Measurements from ENCODE around the gene PAX5.

Gene PAX5

DNA sequence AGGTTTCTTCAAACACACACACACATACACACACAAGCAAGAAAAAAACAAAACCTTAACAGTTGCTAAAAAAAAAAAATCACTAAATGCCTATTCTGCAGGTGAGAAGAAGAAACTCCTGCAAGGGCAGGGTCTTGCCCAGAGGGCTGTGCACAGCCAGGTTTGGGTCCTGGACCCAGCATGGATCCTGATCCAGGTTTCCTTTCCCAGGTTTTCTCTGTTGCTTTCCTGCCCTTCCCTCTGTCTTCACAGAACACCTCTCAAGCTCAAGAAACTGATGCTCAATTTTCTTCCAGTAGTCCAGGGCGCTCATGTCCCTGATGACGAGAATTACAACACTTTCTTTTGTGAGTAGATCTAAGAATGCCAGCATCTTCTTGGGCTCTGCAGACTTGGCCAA lies 136.6 kb downstream of the PAX5 start:
- DNase-seq, result no peak

DNA sequence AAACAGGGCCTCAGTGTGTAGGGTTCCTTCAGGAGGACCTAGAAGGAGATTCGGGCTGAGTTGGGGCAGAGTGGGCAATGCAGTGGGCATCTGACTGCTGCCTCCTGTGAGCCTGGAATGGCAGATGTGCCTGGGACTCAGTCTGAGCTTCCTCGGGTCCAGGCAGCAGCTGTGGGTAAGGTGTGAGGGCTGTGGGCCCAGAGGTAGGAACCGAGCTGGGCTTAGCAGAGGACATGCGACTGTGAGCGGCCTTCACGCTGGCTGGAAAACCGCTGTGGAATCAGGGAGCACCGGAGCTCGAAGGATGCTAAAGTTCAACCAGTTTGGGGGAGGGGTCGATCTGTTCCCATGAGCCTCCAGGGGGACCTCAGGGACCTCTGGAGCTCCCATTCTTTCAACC lies 137.0 kb downstream of the PAX5 start:
- no peak for DNase-seq

DNA sequence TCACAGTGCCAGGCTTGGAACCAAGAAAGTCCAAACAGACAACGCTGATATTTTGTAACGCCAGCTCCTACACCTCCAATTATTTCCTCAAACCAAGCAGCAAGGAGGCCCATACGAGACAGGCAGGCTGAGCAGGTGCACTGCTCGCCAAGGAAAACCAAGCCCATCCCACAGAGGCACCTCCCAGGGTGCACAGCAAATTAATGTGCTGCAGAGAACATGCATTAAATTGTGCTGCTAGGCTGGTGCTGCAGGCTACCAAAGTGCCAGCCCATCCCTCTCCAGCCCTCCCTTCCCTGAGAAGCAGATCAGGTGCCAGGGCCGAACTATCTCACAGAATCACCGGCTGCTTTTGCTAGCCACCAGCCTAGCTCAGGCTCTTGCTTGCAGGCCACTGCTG lies 137.8 kb downstream of the PAX5 start:
- no peak for DNase-seq

DNA sequence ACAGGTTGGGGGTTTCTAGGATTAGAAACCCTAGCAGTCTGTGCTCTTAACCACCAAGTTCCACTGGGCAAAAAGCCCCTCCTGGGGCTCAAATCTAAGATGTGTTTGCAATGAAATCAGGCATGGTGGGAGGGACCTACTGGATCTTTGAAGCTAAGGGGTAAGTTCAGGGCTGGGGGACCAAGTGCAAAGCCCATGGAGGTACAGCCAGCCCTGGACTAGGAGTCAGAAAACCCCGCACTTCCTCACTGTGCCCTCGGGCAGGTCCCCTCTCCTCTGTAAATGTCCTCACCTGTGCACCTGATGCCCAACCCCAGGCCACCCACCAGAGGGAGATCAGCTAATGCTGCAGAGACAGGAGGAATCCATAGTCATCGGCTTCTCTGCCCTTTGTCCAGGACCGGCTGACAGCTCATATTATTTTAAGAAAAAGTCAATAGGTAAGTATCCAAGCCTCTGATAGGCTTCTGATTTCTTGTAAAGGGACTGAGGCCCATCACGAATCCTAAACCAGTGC lies 138.3 kb downstream of the PAX5 start:
- DNase-seq, result no peak

DNA sequence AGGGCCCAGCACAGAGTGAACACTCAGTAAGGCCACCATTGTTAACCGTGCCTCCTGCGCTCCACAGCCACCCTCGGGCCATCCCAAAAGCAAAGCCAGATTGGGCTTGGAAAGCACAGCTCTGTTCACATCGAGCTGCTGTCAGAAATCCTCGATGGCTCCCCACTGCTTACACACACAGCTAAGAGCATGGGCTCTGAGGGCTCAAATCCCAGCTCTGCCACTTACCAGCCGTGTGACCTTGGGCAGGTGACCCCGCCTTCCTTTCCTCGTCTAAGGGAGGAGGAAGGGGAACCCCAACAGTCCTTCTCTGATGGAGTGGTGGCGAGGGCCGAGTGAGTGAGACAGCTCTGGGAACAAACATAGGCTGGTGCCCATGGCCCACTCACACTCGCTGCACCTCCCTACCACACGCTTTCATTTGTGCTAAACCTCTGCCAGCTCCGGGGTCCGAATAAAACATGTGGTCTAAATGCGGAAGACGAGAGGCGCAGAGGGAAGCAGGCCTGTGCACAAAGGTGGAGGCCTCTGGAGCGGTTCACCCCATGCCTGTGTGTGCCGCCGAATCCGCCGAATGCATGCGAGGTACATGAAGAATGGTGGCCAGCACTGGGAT lies 139.3 kb downstream of the PAX5 start:
- no peak for DNase-seq

DNA sequence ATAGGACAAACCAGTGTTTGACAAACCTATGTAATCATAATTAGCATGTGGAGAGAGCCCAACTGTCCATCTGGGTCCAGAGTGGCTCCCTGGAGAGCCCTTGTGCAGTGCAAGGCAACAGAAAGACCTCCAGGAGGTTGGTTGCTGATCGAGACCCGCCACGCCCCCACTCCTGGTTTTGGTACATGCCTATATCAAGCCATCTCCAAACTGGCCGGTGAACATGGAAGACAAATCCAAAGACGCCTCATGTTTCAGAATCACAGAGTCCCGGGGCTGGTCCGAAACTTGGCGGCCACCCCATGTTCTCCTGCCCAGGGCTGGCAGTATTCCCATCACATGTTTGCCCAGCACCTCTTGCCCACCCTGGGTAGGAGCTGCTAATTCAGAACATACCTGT lies 140.2 kb downstream of the PAX5 start:
- DNase-seq, result no peak

DNA sequence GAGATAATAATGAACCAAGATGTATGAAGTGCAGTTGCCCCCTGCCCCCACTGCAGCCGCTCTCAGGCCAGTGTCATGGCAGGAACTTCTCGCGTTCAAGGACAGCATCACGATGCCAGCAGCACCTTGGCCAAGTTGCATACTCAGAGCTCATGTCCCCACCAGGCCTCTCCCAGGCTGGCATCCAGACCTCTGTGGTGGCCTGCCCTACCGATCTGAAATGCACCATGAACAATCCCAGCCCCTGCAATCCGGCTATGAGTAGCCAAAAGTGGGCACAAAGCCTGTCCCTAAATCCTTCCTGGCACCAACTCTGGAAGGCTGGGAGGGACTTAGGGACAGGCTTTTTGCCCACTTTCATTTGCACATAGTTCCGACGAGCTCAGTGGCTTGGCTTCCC lies 140.9 kb downstream of the PAX5 start:
- no peak for DNase-seq

DNA sequence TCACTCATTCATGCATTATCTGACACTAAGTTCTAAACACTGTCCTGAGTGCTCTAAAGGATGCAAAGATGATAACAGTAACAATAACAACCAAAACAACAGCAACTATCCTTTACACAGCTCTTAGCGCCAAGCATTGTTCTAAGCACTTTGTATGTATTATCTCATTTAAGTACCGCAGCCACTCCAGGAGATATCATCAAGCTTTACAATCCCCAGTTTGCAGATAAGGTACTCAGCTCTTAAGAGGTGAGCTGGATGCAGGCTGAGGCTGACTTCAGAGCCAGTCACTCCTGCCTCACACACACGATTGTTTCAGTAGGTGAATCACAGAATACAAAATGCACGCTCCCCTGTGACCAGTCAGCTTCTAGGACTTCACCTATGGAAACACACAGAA lies 141.8 kb downstream of the PAX5 start:
- DNase-seq, result no peak

DNA sequence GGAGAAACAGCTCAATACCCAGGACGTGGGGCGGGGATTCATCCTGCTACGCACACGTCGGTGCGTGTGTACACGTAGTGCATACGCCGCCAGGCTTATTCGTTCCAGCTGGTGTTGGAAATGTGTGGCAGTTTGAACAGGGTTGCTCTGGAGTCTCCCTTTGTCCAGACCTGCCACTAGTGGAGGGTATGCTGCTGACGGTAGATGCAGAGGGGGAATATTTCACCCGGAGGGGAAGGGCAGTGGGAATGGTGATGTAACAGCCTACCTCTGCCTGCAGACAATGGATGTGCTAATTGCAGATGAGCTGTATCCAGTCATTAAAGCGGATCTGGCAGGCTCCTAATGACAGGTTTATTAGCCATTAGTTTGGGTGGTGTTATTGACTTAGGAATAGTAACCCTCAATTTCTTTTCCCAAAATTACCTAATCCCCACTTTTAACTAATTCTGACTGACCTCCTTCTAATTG lies 142.7 kb downstream of the PAX5 start:
- DNase-seq, result no peak

DNA sequence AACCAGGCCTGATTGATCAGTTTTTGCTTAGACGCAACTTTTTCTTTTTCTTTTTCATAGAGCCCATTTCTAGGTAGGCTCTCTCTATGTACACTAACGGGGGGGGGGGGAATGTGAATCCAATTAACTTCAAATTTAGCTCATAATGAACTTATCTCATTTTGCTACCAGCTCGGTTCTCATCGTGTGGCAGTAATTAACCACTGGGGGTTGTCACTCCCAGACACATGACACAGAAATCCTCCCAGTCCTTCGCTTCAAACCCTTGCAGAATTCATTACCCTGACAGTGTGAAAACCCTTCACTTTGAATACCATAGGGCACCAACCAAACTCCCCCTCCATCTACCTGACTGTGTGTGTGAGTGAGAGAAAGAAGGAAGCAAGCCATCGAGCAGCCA lies 144.2 kb downstream of the PAX5 start:
- no peak for DNase-seq

DNA sequence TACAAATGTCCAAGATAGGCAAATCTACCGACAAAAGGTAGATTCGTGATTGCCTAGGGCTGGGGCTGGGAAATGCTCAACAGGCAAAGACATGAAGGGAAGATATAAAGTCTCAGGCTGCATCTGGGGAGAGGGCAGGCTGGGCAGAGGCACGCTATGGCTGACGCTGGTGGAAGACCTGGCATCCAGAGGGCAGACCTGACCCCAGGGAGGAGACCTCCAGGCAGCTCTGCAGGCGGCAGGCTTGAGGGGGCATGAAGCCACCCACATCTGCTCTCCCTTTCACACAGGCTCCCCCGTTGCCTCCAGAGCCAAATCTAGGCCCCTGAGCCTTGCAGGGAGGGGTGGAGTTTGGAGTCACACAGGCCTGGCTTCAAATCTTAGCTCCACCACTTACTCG lies 145.5 kb downstream of the PAX5 start:
- no peak for DNase-seq

DNA sequence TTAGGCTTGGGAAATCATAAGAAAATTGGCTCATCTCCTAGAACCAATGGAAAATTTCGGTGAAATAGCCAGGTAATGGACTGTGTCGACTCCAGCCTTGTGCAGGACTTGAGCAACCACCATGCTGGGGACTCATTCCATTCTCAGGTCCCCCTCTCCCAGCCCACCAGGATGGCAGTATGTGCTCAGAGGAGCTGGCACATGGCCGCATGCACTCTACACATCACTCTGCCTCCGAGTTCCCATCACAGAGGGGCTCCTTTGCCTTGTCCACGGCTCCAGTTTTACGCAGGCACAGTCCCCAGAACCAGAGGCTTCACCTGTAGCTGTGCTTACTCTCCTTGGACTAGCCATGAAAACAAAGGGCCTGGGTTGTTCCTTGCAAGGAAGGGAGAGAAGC lies 149.3 kb downstream of the PAX5 start:
- no peak for DNase-seq

DNA sequence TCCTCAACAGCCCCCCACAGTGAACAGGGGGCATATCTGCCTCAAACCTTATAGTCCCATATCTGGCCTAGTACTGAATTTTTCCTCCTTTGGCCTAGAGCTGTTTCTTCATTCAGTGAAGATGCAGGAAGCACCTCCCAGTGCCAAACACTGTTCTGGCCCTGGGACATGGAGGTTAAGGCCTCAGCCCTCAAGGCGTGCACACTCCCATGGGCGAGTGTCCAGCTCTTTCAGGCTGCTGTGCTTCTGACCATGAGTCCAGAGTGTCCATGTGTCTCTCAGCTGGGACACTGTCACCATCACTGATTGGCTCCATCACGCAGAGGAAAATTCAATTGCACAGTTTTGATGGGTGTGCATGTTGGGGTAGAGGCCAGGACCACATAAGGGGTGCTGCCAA lies 151.5 kb downstream of the PAX5 start:
- no peak for DNase-seq

DNA sequence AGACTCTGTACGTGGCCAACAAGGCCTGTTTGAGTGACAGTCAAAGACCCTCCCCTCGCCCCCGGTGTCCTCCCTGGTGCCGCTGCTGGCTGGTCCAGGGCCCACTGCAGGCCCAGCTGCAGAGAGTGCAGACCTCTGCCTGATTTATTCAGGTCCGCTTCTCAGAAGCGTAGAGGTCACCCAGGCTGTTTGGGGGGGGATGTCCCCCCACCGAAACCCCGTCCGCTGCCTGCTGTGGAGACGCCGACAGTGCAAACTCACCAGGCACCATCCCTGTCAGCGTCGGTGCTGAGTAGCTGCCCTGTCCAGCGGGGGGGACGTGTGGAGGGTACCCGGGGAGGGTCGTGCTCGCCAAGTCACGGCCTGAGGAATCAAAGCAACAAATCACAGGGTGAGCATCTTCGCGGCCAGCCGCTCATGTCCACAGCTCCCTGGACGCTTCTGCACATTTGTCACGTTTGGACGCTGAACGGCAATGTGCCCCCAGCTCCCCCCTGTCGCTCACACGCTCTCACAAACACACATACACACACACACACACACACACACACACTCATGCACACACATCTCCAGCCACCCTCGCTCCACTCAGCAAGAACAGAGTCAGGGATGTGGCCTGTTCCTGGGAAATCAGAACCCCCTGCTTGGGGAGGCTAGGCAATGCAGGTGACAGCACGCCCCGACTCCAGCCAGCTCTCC lies 152.2 kb downstream of the PAX5 start:
- no peak for DNase-seq

DNA sequence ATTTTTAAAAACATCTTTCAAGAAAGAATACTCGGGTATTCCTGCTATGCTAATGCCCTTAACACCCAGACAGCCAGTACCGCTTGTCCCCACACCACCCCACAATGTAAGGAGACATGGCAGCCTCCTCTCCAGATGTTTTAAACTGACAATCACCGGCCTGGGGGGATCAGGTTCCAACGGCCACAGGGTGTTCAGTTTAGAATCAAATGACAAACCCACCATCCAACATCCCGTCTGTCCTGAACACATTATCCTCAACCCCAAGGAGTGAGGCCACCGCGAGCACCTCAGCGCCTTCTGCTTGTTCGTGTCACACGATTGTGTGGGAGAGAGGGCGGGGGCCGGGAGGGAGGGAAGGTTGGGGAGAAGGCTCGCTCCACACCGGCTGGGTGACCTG lies 152.8 kb downstream of the PAX5 start:
- no peak for DNase-seq

DNA sequence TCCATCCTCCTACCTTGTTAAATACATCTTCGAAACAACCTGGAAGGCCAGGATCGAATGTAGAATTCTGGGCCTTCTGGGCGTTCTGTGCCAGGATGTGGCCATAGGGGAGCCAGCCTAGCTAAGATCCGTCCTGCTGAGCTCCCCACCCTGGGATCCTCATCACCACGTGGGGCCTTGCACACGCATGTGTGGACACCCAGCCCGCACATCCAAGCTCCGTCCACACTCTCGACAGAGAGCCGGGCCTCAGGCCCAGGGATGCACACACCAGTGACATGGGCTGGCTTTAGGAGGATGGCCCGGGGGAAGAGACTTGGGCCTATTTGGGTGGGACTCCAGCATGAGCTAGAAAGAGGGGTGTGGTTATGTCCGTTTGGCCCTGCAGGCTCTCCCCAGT lies 154.0 kb downstream of the PAX5 start:
- no peak for DNase-seq

DNA sequence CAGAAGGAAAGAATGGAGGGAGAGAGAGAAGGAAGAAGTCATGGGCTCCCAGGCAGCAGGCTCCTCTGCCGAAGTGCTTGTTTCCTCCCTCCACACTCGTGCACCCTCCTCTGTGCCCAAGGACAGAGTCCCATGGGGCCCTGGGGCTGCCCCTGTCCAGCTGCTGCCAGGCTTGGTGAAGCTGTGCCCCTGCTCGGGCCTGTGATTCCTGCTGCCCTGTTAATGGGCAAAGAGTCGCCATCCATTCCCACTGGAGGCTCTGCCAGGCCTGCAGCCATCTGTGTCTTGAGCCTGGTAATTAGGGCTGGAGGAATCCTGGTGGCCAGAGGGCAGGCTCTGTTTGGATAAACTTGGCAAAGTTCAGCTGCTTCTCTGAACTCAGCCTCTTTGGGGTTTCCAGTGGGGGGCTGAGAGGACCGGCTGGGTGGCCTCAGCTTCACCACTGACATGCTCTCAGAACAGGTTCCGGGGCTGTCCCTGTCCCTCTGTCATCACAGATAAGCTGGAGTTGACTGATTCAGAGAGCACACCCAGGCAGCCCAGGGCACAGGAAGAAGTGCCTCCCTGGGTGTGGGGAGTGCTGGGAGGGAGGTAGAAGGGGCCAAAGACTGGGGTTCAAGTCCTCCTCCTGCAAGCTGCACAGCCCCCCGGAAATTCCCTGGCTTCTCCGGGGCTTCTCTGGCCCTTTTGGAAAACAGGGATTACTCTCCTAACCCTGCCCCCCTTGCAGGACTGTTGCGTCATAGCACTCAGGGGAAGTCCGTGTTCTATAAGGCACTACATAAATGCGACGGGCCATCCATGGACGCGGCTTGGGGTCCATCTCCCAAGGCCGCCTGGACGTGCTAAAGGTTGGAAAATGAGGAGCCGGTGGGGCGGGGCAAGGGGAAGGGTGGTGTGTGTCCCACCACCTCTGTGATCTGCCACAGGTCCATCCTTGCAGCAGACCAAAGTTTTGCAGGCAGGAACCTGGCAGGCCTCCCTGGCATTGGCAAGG lies 154.8 kb downstream of the PAX5 start:
- no peak for DNase-seq

DNA sequence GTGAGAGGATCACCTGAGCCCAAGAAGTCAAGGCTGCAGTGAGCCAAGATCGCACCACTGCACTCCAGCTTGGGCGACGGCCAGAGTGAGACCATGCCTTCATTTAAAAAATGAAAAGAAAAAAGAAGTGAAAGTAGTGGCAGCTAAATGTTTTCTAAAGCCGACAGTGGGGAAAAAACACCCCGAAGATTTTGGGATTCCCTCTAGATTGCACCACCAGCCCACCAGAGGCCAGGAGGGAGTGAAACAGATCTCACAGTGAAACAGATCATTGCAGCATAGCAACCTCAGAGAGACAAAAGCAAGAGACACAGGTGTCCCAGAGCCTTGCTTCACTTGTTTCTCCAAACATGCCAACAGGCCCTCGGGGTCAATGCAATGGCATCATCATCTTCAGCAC lies 156.8 kb downstream of the PAX5 start:
- no peak for DNase-seq

DNA sequence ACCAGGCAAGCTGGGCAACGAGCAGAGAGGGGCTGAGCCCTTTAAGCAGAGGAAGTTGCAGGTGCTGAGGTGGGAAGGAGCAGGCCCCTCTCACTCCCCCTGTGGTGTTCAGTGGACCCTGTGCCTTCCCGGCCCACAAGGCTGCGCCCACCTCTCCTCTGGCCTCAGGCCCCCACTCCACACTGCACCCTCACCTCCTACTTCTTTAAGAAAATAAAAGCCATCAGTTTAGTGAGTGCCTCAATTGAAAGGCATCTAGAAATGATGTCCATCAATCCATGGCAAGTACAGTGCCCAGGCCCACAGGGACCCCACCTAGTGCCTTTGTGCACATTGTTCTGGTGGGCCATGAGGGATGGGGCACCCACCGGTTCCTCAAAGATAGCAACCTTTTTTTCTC lies 158.0 kb downstream of the PAX5 start:
- no peak for DNase-seq

DNA sequence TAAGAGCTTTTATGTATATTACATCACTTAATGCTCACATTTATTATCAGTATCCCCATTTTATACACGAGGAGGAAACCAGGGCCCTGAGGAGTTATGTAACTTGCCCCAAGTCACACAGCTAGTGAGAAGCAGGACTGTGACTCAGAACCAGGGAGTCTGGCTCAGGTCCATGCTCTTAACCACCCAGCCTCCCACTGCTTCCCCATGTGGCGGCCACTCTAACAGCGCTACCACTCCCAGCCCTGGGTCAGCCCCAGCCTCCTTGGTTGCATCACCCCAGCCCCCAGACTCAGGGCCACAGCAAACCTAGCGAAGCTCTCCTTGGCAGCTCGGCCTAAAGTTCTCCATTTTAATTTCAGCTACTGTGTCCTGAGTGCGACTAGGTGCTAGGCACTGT lies 159.1 kb downstream of the PAX5 start:
- no peak for DNase-seq

DNA sequence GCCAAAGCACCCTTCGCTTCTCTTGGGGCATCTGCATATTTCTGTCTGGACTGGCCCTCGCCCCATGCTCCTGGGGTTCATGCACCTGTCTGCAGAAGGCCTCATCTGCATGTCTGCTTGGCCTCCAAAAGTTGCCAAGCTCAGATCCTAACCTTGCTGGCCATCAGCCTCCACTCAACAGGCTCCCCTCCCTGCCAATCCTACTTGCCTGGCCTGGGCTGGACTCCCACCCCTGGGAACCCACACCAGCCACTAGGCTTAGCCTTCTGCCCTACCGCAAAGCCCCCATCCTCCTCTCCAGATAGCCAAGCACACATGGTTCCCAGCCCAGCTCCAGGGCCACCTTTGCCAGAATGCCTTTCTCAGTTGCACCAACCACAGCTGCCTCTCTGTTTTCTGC lies 159.8 kb downstream of the PAX5 start:
- DNase-seq, result no peak

DNA sequence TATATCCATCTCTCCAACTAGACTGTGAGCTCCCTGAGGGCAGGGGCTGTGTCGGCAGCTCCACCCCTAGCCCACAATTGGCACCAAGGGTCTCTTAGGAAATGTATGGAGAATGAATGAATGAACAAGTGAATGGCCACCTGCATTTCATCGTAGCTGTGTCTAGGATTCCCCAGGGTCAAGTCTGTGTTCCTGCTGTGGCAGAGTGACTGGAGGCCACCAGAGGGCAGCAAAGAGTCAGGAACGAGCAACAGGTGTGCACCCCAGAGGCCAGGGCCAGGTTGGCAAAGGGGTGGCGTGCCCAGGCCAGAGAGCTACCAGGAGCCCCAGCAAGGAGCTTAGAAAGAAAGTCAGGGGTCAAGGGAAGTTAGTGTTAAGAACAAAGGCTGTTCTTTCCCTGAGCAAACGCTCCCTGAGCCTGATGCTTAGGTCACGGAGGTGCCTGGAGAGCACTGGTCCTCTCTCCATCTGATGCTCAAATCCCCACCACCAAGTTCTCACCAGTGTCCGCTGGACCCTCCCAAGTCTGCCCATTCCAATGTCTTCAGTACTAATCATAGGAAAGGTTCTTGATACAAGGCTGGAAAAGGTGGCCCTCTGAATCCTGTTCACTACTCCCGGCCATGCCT lies 160.7 kb downstream of the PAX5 start:
- peak; percentile 47 for DNase-seq

DNA sequence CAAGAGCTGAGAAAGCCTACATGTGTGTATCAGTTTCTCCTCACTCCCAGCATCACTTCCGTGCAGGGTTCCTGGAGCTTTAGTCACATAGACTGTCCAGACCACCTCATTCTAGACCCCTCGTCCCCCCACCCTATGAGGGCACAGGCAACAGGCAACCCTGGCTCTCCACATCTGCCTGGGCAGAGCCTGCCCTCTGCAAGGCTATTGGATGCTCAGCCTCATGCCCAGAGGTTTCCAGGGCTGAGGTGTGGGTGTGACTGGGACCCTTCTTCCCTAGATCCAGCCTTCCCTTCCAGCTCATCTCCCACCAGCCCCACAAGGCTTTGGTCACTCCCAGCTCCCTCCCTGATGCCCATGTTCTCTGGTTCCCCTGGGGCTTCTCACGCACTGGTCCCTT lies 161.4 kb downstream of the PAX5 start:
- no peak for DNase-seq
